Mammary epithelial cell (primary cell): ENCODE measurements around the gene MYLK4.

Source experiments
- EZH2 ChIP-seq: IDR thresholded peaks from 2 replicates; pipeline ENCODE4 v1.6.1; 2012; ENCODE audit warnings: low read length, inconsistent platforms, borderline replicate concordance
- TF ChIP-seq, protein P1 (sequence below), 2 donors: IDR thresholded peaks in 1 of 2; conservative IDR thresholded peaks in 1 of 2; 2 replicates each; pipeline ENCODE4 v1.5.1; 2011 to 2012; ENCODE audit warnings: inconsistent platforms in 2 of 2, low read length in 2 of 2, mild to moderate bottlenecking in 2 of 2, control low read depth in 1 of 2, low read depth in 1 of 2; ENCODE audit not compliant: insufficient read depth in 1 of 2; ENCODE audit errors: extremely low read depth in 1 of 2

DNA sequence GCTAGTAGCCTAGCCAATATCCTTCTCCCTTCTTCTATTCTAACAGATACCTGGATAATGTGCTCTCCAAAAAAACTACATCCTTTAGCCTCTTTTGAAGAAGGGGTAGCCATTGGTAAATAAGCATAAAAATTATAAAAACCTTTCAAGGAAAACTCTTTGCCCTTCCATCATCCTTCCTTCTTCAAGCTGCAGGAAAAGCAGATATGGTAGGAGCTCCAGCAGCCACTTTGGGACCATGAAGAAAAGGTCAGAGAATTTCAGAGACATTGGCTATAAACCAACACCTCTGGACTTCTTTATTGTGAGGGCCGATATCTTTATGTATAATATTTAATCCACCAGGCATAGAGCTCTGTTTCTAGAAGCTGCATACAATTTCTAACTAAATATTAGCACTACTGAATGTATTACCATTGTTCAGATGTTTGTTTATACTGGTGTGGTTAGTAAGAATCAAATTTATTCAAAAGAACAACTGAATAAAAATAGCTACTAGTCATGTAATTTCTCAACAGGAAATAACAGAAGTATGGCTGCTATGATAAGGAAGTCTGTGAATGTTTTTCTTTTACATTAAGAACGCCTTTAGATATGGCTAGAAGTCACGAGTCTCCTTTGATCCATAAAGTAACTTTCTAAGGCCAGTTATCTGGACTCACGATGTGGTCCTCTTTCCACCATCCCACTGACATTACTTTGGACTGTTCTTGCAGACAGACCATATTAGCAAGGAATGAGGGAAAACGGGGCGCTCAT is 32.2 kb downstream of the MYLK4 start:
- TF ChIP-seq, protein P1, sequence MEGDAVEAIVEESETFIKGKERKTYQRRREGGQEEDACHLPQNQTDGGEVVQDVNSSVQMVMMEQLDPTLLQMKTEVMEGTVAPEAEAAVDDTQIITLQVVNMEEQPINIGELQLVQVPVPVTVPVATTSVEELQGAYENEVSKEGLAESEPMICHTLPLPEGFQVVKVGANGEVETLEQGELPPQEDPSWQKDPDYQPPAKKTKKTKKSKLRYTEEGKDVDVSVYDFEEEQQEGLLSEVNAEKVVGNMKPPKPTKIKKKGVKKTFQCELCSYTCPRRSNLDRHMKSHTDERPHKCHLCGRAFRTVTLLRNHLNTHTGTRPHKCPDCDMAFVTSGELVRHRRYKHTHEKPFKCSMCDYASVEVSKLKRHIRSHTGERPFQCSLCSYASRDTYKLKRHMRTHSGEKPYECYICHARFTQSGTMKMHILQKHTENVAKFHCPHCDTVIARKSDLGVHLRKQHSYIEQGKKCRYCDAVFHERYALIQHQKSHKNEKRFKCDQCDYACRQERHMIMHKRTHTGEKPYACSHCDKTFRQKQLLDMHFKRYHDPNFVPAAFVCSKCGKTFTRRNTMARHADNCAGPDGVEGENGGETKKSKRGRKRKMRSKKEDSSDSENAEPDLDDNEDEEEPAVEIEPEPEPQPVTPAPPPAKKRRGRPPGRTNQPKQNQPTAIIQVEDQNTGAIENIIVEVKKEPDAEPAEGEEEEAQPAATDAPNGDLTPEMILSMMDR (conservative IDR thresholded peaks at IDR 0.05 in 1 of 2, IDR thresholded peaks at IDR 0.05 in 1 of 2; ENCODE audit: extremely low read depth in 1 of 2, insufficient read depth in 1 of 2, low read depth in 1 of 2, low read length in 2 of 2) = no peak
- TF ChIP-seq EZH2 = no peak
